Activated gamma-delta T cell treated with anti-CD3 and anti-CD28 coated beads, Interleukin-2, amount 50 U/mL, for 16 hours (primary cell): ENCODE data around the gene LRRC56.

ENCODE experiments used
- DNase-seq: peaks from one replicate; pipeline ENCODE4 v3.0.0-alpha.2; 2020; ENCODE audit warnings: low read depth

The LRRC56 gene

DNA sequence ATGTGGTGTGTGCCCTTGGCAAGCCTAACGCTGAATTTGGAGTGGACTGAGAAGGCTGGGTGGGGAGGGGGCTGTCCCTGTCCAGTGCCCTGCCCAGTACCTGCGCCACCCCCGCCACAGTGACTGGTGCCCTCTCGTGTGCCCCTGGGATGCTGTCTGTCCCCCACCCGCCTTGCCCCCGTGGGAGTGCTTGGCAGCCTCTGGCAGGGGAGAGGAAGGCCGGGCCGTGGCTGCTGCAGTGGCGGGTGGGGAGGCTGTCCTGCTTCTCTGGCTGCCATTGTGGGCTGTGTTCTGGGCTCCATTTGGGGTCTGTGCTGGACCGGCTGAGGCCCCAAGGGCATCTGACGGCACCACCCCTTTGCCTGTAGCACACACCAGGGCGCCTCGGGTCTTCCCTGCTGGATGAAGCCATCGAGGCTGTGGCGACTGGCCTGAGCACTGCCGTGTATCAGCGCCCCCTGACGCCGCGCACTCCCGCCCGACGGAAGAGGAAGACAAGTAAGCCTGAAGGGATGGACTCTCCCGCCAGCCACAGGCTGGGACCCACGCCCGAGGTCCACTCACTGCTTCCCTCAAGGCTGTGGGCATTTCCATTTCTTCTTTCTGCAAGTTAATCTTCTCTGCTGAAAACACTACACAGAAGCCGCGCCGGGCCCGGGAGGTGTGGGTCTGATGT is 60.8 kb downstream of the LRRC56 start:
- DNase-seq = no peak

DNA sequence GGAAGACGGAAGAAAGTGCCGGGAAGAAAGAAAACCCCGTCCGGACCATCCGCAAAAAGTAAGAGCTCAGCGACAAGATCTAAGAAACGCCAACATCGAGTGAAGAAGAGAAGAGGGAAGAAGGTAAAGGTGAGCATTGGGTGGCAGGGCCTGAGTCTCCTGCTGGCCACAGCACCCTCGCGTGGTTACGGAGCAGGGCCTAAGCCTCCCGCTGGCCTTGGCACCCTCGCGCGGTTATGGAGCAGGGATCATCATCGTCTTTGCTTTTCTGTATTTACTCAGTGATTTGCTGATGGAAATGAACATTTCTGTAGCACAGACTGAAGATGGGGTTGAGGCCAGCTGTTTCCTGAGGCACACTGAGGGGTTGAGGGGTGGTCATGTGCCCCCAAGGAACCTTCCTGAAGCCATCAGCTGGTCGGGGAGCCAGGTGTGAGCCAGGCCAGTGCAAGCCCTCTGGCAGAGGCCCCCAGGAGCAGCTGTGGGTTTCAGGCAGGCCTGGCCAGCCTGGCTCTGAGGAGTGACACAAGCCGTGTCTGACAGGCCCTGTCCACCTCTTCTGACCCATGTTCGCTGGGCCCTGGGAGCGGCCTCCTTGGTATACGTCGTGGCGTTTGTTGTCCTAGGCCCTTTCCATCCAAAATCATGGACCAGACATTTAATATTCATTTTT is 64.4 kb downstream of the LRRC56 start:
- DNase-seq = no peak

DNA sequence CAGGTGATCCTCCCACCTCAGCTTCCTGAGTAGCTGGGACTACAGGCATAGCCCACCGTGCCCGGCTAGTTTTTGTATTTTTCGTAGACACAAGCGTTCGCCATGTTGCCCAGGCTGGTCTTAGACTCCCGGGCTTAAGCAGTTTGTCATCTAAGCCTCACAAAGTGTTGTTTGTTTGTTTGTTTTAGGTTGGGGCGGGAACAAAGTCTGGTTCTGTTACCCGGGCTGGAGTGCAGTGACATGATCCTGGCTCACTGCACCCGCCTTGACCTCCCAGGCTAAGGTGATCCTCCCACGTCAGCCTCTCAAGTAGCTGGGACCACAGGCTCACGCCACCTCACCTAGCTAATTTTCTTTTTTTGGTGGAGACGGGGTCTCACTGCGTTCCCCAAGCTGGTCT is 65.8 kb downstream of the LRRC56 start:
- no peak for DNase-seq
